GM12801 (cell line): ENCODE measurements around the gene SEMA4A.

Experiments used
- TF ChIP-seq, protein P1 (sequence below): IDR thresholded peaks from one replicate; pipeline ENCODE4 v1.5.1; 2011; ENCODE audit warnings: control low read depth; ENCODE audit not compliant: insufficient read length; ENCODE audit errors: extremely low read depth

SEMA4A gene

GRCh38 chr1:156140879-156141707, 12.3 kb upstream of the SEMA4A start:
- TF ChIP-seq, protein P1, sequence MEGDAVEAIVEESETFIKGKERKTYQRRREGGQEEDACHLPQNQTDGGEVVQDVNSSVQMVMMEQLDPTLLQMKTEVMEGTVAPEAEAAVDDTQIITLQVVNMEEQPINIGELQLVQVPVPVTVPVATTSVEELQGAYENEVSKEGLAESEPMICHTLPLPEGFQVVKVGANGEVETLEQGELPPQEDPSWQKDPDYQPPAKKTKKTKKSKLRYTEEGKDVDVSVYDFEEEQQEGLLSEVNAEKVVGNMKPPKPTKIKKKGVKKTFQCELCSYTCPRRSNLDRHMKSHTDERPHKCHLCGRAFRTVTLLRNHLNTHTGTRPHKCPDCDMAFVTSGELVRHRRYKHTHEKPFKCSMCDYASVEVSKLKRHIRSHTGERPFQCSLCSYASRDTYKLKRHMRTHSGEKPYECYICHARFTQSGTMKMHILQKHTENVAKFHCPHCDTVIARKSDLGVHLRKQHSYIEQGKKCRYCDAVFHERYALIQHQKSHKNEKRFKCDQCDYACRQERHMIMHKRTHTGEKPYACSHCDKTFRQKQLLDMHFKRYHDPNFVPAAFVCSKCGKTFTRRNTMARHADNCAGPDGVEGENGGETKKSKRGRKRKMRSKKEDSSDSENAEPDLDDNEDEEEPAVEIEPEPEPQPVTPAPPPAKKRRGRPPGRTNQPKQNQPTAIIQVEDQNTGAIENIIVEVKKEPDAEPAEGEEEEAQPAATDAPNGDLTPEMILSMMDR = no peak

GRCh38 chr1:156143765-156144489, 9.5 kb upstream of the SEMA4A start:
- TF ChIP-seq, protein P1 = no peak

DNA sequence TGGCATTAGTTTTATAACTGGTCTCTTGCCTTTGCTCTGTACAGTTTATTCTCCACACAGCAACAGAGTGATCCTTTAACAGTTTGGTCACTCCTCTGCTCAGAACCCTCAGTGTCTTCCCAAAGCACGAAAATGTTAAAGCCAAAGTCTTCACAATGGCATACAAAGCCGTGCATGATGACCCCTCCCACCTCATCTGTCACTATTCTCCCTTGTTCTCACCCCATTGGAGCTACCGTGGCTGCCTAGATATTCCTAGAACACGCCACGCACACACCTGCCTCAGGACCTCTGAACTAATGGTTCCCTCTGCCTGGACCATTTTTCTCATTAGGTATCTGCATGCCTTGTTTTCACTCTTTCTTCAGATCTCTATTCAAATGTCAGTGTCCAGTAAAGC, 8.6 kb upstream of the SEMA4A start:
- TF ChIP-seq, protein P1 = no peak

GRCh38 chr1:156145650-156146019, 7.8 kb upstream of the SEMA4A start:
- TF ChIP-seq, protein P1 = no peak

DNA sequence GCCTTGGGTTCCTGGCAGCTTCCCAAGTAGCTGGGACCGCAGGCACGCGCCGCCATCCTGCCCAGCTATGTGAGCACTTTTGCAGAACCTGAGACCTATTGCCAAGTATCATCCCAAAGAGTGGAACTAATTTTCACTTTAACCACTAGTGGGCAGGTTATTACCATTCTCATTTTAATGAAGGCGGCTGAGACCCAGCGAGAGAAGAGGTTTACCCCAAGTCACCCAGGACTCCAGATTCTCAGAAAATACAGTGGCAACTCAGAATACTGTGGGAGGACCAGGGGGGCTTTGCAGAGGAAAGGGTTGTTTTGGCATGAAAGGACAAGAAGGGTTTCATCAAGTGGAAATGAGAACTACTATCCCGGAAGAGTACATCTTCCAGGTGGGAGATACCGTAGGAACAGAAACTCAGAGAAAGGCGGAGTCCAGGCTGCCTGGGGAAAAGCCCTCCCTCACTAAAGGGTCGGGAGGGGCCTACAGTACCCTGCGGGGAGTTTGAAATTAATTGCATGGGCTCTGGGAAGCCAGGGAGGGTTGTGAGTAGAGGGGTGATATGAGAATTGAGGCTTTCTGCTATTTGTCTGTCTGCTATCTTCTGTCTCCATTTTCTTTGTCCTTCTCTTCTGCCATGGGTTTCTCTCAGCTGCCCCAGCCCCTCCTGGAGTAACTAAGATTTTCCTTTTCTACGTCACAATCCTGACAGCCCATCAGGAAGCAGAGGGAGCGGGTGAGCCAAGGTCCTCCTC, 7.2 kb upstream of the SEMA4A start:
- TF ChIP-seq, protein P1 = peak; percentile 58

DNA sequence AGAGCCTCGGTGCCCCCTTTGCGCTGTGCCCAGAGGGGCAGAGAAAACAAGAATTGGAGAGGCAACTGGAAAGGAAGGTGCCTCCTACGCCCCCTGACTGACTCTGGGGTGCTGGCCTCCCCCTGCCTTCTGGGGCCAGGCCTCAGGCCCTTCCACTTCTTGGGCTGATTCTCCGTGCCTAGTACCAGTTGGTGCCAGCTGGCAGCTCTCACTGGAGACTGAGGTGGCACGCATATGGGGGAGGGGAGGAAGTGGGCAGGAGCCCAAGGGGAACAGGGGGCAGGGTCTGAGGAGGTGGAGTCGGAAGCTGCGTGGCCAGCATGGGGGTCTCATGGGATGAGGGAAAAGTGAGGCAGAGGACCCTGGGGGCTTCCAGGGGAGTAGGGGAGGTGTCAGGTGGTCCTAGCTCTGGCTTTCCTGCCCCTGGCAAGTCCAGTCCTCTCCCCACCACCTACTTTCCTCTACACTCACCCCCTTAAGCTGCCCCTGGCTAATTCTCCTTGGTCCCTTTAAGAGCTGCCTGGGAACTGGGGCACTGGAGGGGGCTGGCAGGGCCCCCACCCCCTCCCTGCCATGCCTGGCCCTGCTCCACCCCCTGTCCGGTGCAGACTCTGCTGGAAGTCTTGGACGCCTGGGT, 6.5 kb upstream of the SEMA4A start:
- TF ChIP-seq, protein P1 = no peak

GRCh38 chr1:156148216-156148615, 5.2 kb upstream of the SEMA4A start:
- TF ChIP-seq, protein P1 = no peak
